Sigmoid colon (tissue), 7 donors: ENCODE results near the gene EFNA3. TPM values are rescaled to one million over a fixed set of nuclear protein-coding genes. Genes with fewer than 3 reads are reported as not detected.
A peak's percentile ranks its signal among the peaks of the same experiment; 100 is the strongest.

Source experiments
- DNase-seq: peaks from one replicate; pipeline ENCODE4 v3.0.0-alpha.2; 2019
- H3K27ac ChIP-seq, 4 donors: fragments of 200-600 bp; sonication (generic); one replicate each; pipeline ENCODE4 v1.5.1; 2016 to 2019; ENCODE audit warnings: mild to moderate bottlenecking in 1 of 4
- H3K27me3 ChIP-seq, 3 donors: fragments of 200-600 bp; sonication (generic); one replicate each; pipeline ENCODE4 v1.5.1; 2019; ENCODE audit warnings: mild to moderate bottlenecking in 1 of 3
- H3K36me3 ChIP-seq, 4 donors: fragments of 200-600 bp; sonication (generic); one replicate each; pipeline ENCODE4 v1.5.1; 2016 to 2019
- H3K4me1 ChIP-seq, 4 donors: fragments of 200-600 bp; sonication (generic); one replicate each; pipeline ENCODE4 v1.5.1; 2017 to 2019
- H3K4me3 ChIP-seq, 4 donors: fragments of 200-600 bp; sonication (generic); one replicate each; pipeline ENCODE4 v1.5.1; 2017 to 2019; ENCODE audit warnings: mild to moderate bottlenecking in 2 of 4, moderate library complexity in 1 of 4
- H3K9me3 ChIP-seq, 4 donors: fragments of 200-600 bp in 3 of 4; sonication (generic) in 3 of 4; one replicate each; pipeline versions ENCODE4 v1.5.1 to v1.6.1; 2013 to 2019
- CTCF ChIP-seq, 4 experiments: fragments of 450-650 bp in 3 of 4; fragments of 200-600 bp in 1 of 4; IDR thresholded peaks; one replicate each; pipeline ENCODE4 v1.5.1; 2016 to 2019; ENCODE audit warnings: antibody characterized with exemption in 4 of 4, mild to moderate bottlenecking in 3 of 4, moderate library complexity in 2 of 4
- EP300 ChIP-seq, 4 donors: sonication (generic); formaldehyde crosslinking; IDR thresholded peaks; one replicate each; pipeline ENCODE4 v1.6.1; 2017; ENCODE audit warnings: antibody characterized with exemption in 4 of 4
- POLR2A ChIP-seq, 2 donors: fragments of 450-650 bp; IDR thresholded peaks; one replicate each; pipeline ENCODE4 v1.6.1; 2016; ENCODE audit warnings: antibody characterized with exemption in 2 of 2, mild to moderate bottlenecking in 2 of 2, moderate library complexity in 2 of 2
- POLR2AphosphoS5 ChIP-seq, 4 donors: sonication (generic); formaldehyde crosslinking; IDR thresholded peaks; one replicate each; pipeline ENCODE4 v1.6.1; 2017; ENCODE audit warnings: antibody characterized with exemption in 4 of 4
- WGBS, 2 donors: extraction: QIAGEN DNeasy Blood & Tissue Kit; methylation state at CpG; one replicate each; pipeline ENCODE4 v1.1.7; 2013; 5-methylcytosine and 5-hydroxymethylcytosine counted together
- intact Hi-C: fragments of 100-400 bp; cut with DNase I; formaldehyde crosslinking; loops from one replicate; pipeline ENCODE4 v1.15.1; 2023
- polyA plus RNA-seq, 3 donors: library from polyadenylated mRNA; stranded (reverse); fragments of 200-250 nt; gene quantifications; one replicate each; pipeline ENCODE4 v1.2.3, GENCODE V29; 2013
- total RNA-seq, 4 donors: library from RNA; depleted of rRNA; stranded (reverse); fragments of >200 nt; gene quantifications; one replicate each; pipeline ENCODE4 v1.1.0, GENCODE V29; 2016
- donor health status: healthy with polysubstance abuse.
- donor health status: Bipolar disorder and iron deficiency.
- donor health status: healthy.

The EFNA3 gene
- total and polyA plus RNA-seq, 7 donors, result 0.27 to 9.0 (median 3.0) TPM

- Histone ChIP-seq H3K36me3 (no peaks in the 10 kb centered on the region), H3K9me3 (no peaks in the 10 kb centered on the region), H3K4me1 (peaks cover 0 to 52% (median 49%) of the 10 kb centered on the region in 4 donors), H3K27me3 (peaks cover 45 to 58% (median 56%) of the 10 kb centered on the region in 3 donors), H3K27ac (no peak overlapping the region), H3K4me3 (peak overlapping the region in 1 of 4 donors; percentile 50)
- WGBS, 2 donors, result 1 to 2% methylated on average over 67 of the region's 67 CpGs
- DNase-seq, result peak; percentile 67
- TF ChIP-seq POLR2A (IDR thresholded peaks at IDR 0.05) (no peak), CTCF (IDR thresholded peaks at IDR 0.05) (no peak), POLR2AphosphoS5 (IDR thresholded peaks at IDR 0.05) (no peak), EP300 (IDR thresholded peaks at IDR 0.05) (no peak)
- intact Hi-C loops, result no loop called here
Measured at GRCh38 chr1:155079487-155080311, 1.1 kb downstream of the EFNA3 start.

DNA sequence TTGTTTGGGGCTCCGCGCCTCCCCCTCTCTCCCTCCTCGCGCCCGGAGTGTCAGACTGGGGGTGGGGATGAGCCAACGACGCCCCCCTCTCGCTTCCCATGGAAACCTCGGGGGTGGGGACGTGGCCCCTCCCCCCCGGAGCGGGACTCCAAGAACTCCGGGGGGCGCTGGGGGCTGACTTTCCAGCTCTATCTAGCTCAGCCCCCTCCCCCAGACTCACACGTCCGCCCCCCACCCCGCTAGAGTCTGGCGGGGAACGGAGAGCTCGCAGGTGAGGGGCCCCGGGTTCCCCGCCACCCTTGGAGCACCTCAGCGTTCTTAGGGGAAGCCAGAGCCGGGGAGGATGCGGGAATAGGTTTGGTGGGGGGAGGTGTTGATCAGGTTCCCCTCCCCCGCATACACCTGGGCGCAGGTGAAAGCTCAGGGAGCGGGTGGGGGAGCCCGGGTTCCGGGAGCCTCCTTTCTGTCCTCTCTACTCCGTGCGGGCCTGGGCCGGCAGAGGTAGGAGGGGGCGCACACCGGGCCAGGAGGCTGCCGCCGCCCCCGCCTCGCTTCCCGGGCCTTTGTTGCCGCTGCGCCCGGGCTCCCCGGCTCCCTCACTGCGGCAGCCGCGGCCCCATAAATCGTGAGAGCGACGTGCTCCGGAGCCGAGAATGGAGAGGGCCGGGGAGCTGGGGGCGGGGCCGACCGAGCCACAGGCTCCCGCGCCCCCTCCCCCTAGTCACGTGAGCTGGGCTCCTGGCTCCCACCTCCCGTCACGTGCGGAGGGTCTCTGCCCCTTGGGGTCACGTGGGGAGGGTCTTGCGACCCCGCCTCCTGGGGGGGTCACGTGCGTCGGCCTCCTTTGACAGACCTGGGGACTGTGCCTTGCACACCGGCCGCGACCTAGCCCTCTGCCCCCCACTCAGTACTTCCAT lies 1.9 kb downstream of the EFNA3 start:
- H3K36me3 ChIP-seq, result no peaks in the 10 kb centered on the region
- intact Hi-C loops, result no loop called here
- H3K27ac ChIP-seq, result no peak overlapping the region
- H3K4me1 ChIP-seq, result peaks cover 0 to 55% (median 52%) of the 10 kb centered on the region in 4 donors
- peaks cover 45 to 58% (median 56%) of the 10 kb centered on the region in 3 donors for H3K27me3 ChIP-seq
- DNase-seq, result peak; percentile 62
- TF ChIP-seq EP300 (IDR thresholded peaks at IDR 0.05), result no peak
- no peak for TF ChIP-seq POLR2AphosphoS5 (IDR thresholded peaks at IDR 0.05)
- TF ChIP-seq CTCF (IDR thresholded peaks at IDR 0.05), result no peak
- no peak for TF ChIP-seq POLR2A (IDR thresholded peaks at IDR 0.05)
- peak overlapping the region in 3 of 4 donors; percentile 18 to 20 (median 20) for H3K4me3 ChIP-seq
- H3K9me3 ChIP-seq, result no peaks in the 10 kb centered on the region
- 0 to 1% methylated on average over 71 of the region's 71 CpGs for WGBS, 2 donors

GRCh38 chr1:155081472-155082300 lies 3.0 kb downstream of the EFNA3 start:
- Histone ChIP-seq H3K27ac (no peak overlapping the region), H3K36me3 (no peaks in the 10 kb centered on the region), H3K4me1 (peaks cover 0 to 63% (median 62%) of the 10 kb centered on the region in 4 donors), H3K27me3 (peaks cover 45 to 58% (median 56%) of the 10 kb centered on the region in 3 donors), H3K4me3 (peak overlapping the region in 2 of 4 donors; percentile 9 to 19), H3K9me3 (no peaks in the 10 kb centered on the region)
- 1 to 3% methylated on average over 68 of the region's 68 CpGs for WGBS, 2 donors
- intact Hi-C loops, result no loop called here
- DNase-seq, result peak; percentile 56
- TF ChIP-seq POLR2AphosphoS5 (IDR thresholded peaks at IDR 0.05) (no peak), EP300 (IDR thresholded peaks at IDR 0.05) (no peak), CTCF (IDR thresholded peaks at IDR 0.05) (no peak), POLR2A (IDR thresholded peaks at IDR 0.05) (no peak)
